ENCODE data around the gene GORAB. TPM values are rescaled to one million over a fixed set of nuclear protein-coding genes. Genes with fewer than 3 reads are reported as not detected.

Gene GORAB
- total and polyA plus RNA-seq, 2 of the 8 experiments (the other 6 are each of a cell fraction or from before 2014, with no cell fraction given) = 4.0 to 9.6 TPM

DNA sequence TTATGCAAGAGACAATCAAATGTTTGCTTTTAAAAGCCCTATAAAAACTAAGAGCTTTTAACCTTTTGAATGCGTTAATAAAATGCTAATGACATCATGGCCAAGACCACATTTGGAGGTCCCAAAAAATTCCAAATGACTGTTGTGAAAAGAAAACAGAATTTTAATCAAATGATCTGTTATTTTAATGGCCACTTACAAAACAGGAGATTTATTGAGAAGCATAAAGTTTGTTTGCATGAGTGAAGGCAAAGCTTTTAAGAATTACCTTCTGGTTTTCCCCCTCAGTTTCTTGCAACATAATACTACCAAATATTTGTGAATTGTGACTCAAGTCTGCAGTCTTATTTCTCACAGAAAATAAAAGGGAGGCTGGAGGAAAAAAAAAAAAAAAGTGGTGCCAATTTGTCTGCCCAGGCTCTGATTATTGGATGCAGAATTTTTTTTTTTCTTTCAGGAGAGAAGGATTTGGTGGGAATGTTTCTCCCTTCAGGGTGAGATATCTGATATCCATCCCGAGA, 60.7 kb downstream of the GORAB start:
- no peak overlapping the region for H4K5ac ChIP-seq (ENCODE audit: insufficient read length, low read depth, low read length)
- no peak overlapping the region for H2BK20ac ChIP-seq (ENCODE audit: low read length)
- no peak overlapping the region for H3K18ac ChIP-seq (ENCODE audit: extremely low read depth, low read length)
- H3K4me3 ChIP-seq (ENCODE audit: extremely low read depth in 1 of 4, insufficient read depth in 2 of 4, low read depth in 3 of 4, low read length in 4 of 4) = no peak overlapping the region
- no peaks in the 10 kb centered on the region for H3K36me3 ChIP-seq (ENCODE audit: control insufficient read depth in 2 of 4, insufficient read depth in 4 of 4, low read length in 3 of 4)
- H3K79me1 ChIP-seq (ENCODE audit: low read depth, low read length) = no peaks in the 10 kb centered on the region
- ChIA-PET CTCF (ENCODE audit: partially characterized antibody) (no interaction called here), POLR2A (ENCODE audit: partially characterized antibody) (no interaction called here)
- no peak overlapping the region for H2BK12ac ChIP-seq (ENCODE audit: low read depth, low read length)
- TF ChIP-seq, protein P1, sequence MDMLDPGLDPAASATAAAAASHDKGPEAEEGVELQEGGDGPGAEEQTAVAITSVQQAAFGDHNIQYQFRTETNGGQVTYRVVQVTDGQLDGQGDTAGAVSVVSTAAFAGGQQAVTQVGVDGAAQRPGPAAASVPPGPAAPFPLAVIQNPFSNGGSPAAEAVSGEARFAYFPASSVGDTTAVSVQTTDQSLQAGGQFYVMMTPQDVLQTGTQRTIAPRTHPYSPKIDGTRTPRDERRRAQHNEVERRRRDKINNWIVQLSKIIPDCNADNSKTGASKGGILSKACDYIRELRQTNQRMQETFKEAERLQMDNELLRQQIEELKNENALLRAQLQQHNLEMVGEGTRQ (IDR thresholded peaks at IDR 0.05; ENCODE audit: low read length) = no peak
- no peak for TF ChIP-seq HDAC6 (IDR thresholded peaks at IDR 0.05; ENCODE audit: low read depth, low read length)
- no peak for TF ChIP-seq BRCA1 (IDR thresholded peaks at IDR 0.05; ENCODE audit: low read depth, low read length)
- no peak overlapping the region for H3K27ac ChIP-seq (ENCODE audit: low read depth, low read length)
- WGBS, 2 experiments (ENCODE audit: extremely low coverage in 1 of 2, insufficient coverage in 1 of 2, insufficient read length in 1 of 2, insufficient replicate concordance in 2 of 2, low coverage in 1 of 2, low lambda C conversion rate in 2 of 2, missing lambda C conversion rate in 1 of 2) = 89% methylated on average over 2 of the region's 2 CpGs; no CpG with 5 or more reads in 1 of the 2 experiments
- H3K4me1 ChIP-seq (replicated peaks in 1 of 4; ENCODE audit: control insufficient read depth in 3 of 4, insufficient read depth in 4 of 4, low read length in 3 of 4) = no peaks in the 10 kb centered on the region; a peak in 1 of 7 replicates
- no peak overlapping the region for H2BK15ac ChIP-seq (ENCODE audit: low read length)
- no peak overlapping the region for H3K14ac ChIP-seq (ENCODE audit: insufficient read length)
- H3K79me2 ChIP-seq (ENCODE audit: control insufficient read depth in 1 of 2, insufficient read depth in 2 of 2, low read length in 2 of 2) = no peaks in the 10 kb centered on the region
- no peak overlapping the region for H2BK120ac ChIP-seq (replicated peaks; ENCODE audit: low read depth, low read length)
- H2BK5ac ChIP-seq (ENCODE audit: low read depth, low read length) = no peak overlapping the region
- no peak overlapping the region for H3K4ac ChIP-seq (replicated peaks; ENCODE audit: insufficient read length, low read depth, low read length)
- no peak overlapping the region for H3K4me2 ChIP-seq (ENCODE audit: insufficient read depth in 1 of 2, low read depth in 2 of 2, low read length in 2 of 2)
- no peak overlapping the region for H2AK5ac ChIP-seq (ENCODE audit: low read depth, low read length)
- no peaks in the 10 kb centered on the region for H4K20me1 ChIP-seq (replicated peaks in 1 of 2; ENCODE audit: control insufficient read depth in 1 of 2, insufficient read depth in 2 of 2, low read length in 2 of 2)
- no peak overlapping the region for H2AFZ ChIP-seq (ENCODE audit: low read length)
- DNase-seq (ENCODE audit: low read depth in 1 of 2, low spot score in 2 of 2) (no peak), FAIRE-seq (no peak)
- no peak overlapping the region for H3K9ac ChIP-seq (replicated peaks in 1 of 4; ENCODE audit: extremely low read depth in 1 of 4, low read depth in 3 of 4, low read length in 3 of 4)
- no peak overlapping the region for H3K56ac ChIP-seq (replicated peaks; ENCODE audit: insufficient read length, low read depth, low read length)
- H3K27me3 ChIP-seq (replicated peaks in 1 of 4; ENCODE audit: control insufficient read depth in 3 of 4, extremely low read depth in 1 of 4, insufficient read depth in 3 of 4, low read length in 3 of 4) = peaks cover 0 to 11% (median 4%) of the 10 kb centered on the region in 4 experiments; a peak in 3 of 7 replicates
- H4K91ac ChIP-seq (replicated peaks; ENCODE audit: insufficient read length, low read length) = no peak overlapping the region
- no peak overlapping the region for H3K23ac ChIP-seq (ENCODE audit: insufficient read length)
- no peaks in the 10 kb centered on the region for H3K9me3 ChIP-seq (ENCODE audit: insufficient read depth in 2 of 2, low read depth in 1 of 2, low read length in 1 of 2)
- H3K23me2 ChIP-seq (ENCODE audit: low read depth, low read length) = no peaks in the 10 kb centered on the region; the same call in 1 of the 2 replicates
- H4K8ac ChIP-seq (ENCODE audit: extremely low read depth, insufficient read depth, low read length) = no peak overlapping the region

All from H1 (cell line).